Calu3 (cell line): ENCODE data around the gene TNS2. TPM values are rescaled to one million over a fixed set of nuclear protein-coding genes. Genes with fewer than 3 reads are reported as not detected.

ENCODE experiments used
- BruUV-seq: library from RNA; stranded (reverse); fragments of 400-500 nt; replicated peaks from 2 replicates; lab custom pipeline; 2021; lab: Mats Ljungman, UMichigan
- CTCF ChIA-PET: fragments of 300-600 bp; sonication (Branson Sonifier 250); formaldehyde crosslinking; loops from one replicate; lab custom pipeline; 2022; ENCODE audit warnings: antibody characterized with exemption; lab: Charles Lee
- DNase-seq: peaks from one replicate; pipeline ENCODE4 v3.0.0; 2022
- H3K27ac Mint-ChIP-seq: one replicate; pipeline ENCODE4 v1.8.0; 2022; ENCODE audit warnings: mixed read lengths; ENCODE audit not compliant: unreplicated experiment
- H3K27me3 Mint-ChIP-seq: one replicate; pipeline ENCODE4 v1.8.0; 2022; ENCODE audit warnings: mixed read lengths; ENCODE audit not compliant: unreplicated experiment
- H3K36me3 Mint-ChIP-seq: one replicate; pipeline ENCODE4 v1.8.0; 2022; ENCODE audit warnings: mild to moderate bottlenecking, moderate library complexity, mixed read lengths; ENCODE audit not compliant: insufficient read depth, unreplicated experiment
- H3K4me1 Mint-ChIP-seq: one replicate; pipeline ENCODE4 v1.8.0; 2022; ENCODE audit warnings: mild to moderate bottlenecking, low read depth, mixed read lengths; ENCODE audit not compliant: unreplicated experiment
- H3K4me3 Mint-ChIP-seq: one replicate; pipeline ENCODE4 v1.8.0; 2022; ENCODE audit warnings: mild to moderate bottlenecking, low read depth, moderate library complexity, mixed read lengths; ENCODE audit not compliant: unreplicated experiment
- H3K9me3 Mint-ChIP-seq: one replicate; pipeline ENCODE4 v1.8.0; 2022; ENCODE audit warnings: low read depth, mixed read lengths; ENCODE audit not compliant: unreplicated experiment
- CTCF ChIP-seq: fragments of 200-600 bp; IDR thresholded peaks from one replicate; pipeline ENCODE4 v1.8.0; 2022; ENCODE audit warnings: antibody characterized with exemption; ENCODE audit not compliant: unreplicated experiment
- intact Hi-C: fragments of 100-400 bp; cut with micrococcal nuclease; formaldehyde crosslinking; loops from one replicate; pipeline ENCODE4 v1.10.0; 2022; ENCODE audit not compliant: unreplicated experiment
- total RNA-seq: library from RNA; stranded (reverse); gene quantifications from 2 replicates; pipeline ENCODE4 v1.2.3, GENCODE V29; 2022

The TNS2 gene
- total RNA-seq, 1 experiment from 2014 or later: 1.3 TPM

GRCh38 chr12:53074283-53074998 is 24.6 kb downstream of the TNS2 start:
- no peaks in the 10 kb centered on the region for H3K27me3 Mint-ChIP-seq
- CTCF ChIA-PET: interaction anchor here (0.7 kb wide), 1 partner anchor 87 kb away, joined by 3 read pairs; no protein-coding TSS in a partner anchor
- no peak for TF ChIP-seq CTCF
- no peaks in the 10 kb centered on the region for H3K4me1 Mint-ChIP-seq
- H3K4me3 Mint-ChIP-seq: no peak overlapping the region
- no peak for DNase-seq
- peaks cover 22% of the 10 kb centered on the region for H3K36me3 Mint-ChIP-seq
- no peaks in the 10 kb centered on the region for H3K9me3 Mint-ChIP-seq
- BruUV-seq: no TSS peak
- intact Hi-C loops: no loop called here
- H3K27ac Mint-ChIP-seq: no peak overlapping the region

- H3K27ac Mint-ChIP-seq: no peak overlapping the region
- no peak for DNase-seq
- no peak for TF ChIP-seq CTCF
- CTCF ChIA-PET: no interaction called here
- H3K36me3 Mint-ChIP-seq: peaks cover 27% of the 10 kb centered on the region
- H3K27me3 Mint-ChIP-seq: no peaks in the 10 kb centered on the region
- H3K4me1 Mint-ChIP-seq: no peaks in the 10 kb centered on the region
- H3K4me3 Mint-ChIP-seq: no peak overlapping the region
- no TSS peak for BruUV-seq
- intact Hi-C loops: no loop called here
- H3K9me3 Mint-ChIP-seq: no peaks in the 10 kb centered on the region
Measured at GRCh38 chr12:53074999-53075370, 25.1 kb downstream of the TNS2 start.

GRCh38 chr12:53076461-53076860 is 26.6 kb downstream of the TNS2 start:
- H3K27me3 Mint-ChIP-seq: no peaks in the 10 kb centered on the region
- H3K9me3 Mint-ChIP-seq: no peaks in the 10 kb centered on the region
- CTCF ChIA-PET: no interaction called here
- H3K4me3 Mint-ChIP-seq: no peak overlapping the region
- intact Hi-C loops: no loop called here
- BruUV-seq: no TSS peak
- no peak for DNase-seq
- H3K4me1 Mint-ChIP-seq: no peaks in the 10 kb centered on the region
- peaks cover 27% of the 10 kb centered on the region for H3K36me3 Mint-ChIP-seq
- no peak for TF ChIP-seq CTCF
- H3K27ac Mint-ChIP-seq: no peak overlapping the region

- CTCF ChIA-PET: interaction anchor here (2.5 kb wide), 1 partner anchor 21 kb away, joined by 17 read pairs; the partner anchor contains the start of gene IGFBP6
- Mint-ChIP-seq H3K4me3 (no peak overlapping the region), H3K27me3 (no peaks in the 10 kb centered on the region), H3K9me3 (no peaks in the 10 kb centered on the region), H3K4me1 (no peaks in the 10 kb centered on the region), H3K36me3 (peaks cover 27% of the 10 kb centered on the region), H3K27ac (no peak overlapping the region)
- TF ChIP-seq CTCF: no peak
- intact Hi-C loops: no loop called here
- DNase-seq: no peak
- BruUV-seq: no TSS peak
Measured at GRCh38 chr12:53077030-53077429, 27.2 kb downstream of the TNS2 start.
